Endodermal cell (in vitro differentiated cells): ENCODE results near the gene CYP11A1. TPM values are rescaled to one million over a fixed set of nuclear protein-coding genes. Genes with fewer than 3 reads are reported as not detected.
"Not testable (repeated sequence)": the region's sequence is repeated elsewhere in the genome, so short reads cannot be mapped to it uniquely, and the experiment has no call there.

Experiments used
- DNase-seq: peaks from one replicate; pipeline ENCODE4 v3.0.0-alpha.2; 2017
- H3K27ac ChIP-seq: 2 replicates; pipeline ENCODE4 v1.5.1; 2013; ENCODE audit warnings: mild to moderate bottlenecking, low read depth, low read length, moderate library complexity
- H3K27me3 ChIP-seq: 2 replicates; pipeline ENCODE4 v1.6.1; 2013; ENCODE audit warnings: mild to moderate bottlenecking, low read length, moderate library complexity; ENCODE audit not compliant: insufficient read depth, control insufficient read depth, poor library complexity, severe bottlenecking
- H3K36me3 ChIP-seq: 2 replicates; pipeline ENCODE4 v1.7.0; 2013; ENCODE audit warnings: mild to moderate bottlenecking, low read length, moderate library complexity; ENCODE audit not compliant: control insufficient read depth, insufficient read depth
- H3K4me1 ChIP-seq: one replicate; pipeline ENCODE4 v1.7.0; 2013; ENCODE audit warnings: low read length; ENCODE audit not compliant: control insufficient read depth, insufficient read depth
- H3K4me3 ChIP-seq: 2 replicates; pipeline ENCODE4 v1.5.1; 2013; ENCODE audit warnings: mild to moderate bottlenecking, low read length, moderate library complexity
- H3K9ac ChIP-seq: 2 replicates; pipeline ENCODE4 v1.6.1; 2013; ENCODE audit warnings: mild to moderate bottlenecking, low read length, moderate library complexity; ENCODE audit not compliant: poor library complexity, severe bottlenecking; ENCODE audit errors: extremely low read depth
- H3K9me3 ChIP-seq: 2 replicates; pipeline ENCODE4 v1.6.1; 2013; ENCODE audit warnings: mild to moderate bottlenecking, low read length, moderate library complexity; ENCODE audit not compliant: control insufficient read depth
- H3K27ac Mint-ChIP-seq: 2 replicates; pipeline ENCODE4 v1.8.0; 2020; ENCODE audit warnings: mixed read lengths
- H3K27me3 Mint-ChIP-seq: 2 replicates; pipeline ENCODE4 v1.8.0; 2021; ENCODE audit warnings: mild to moderate bottlenecking, mixed read lengths; ENCODE audit not compliant: insufficient read depth
- H3K36me3 Mint-ChIP-seq: 2 replicates; pipeline ENCODE4 v1.8.0; 2020; ENCODE audit warnings: low read depth, mixed read lengths
- H3K4me1 Mint-ChIP-seq: 2 replicates; pipeline ENCODE4 v1.8.0; 2020; ENCODE audit warnings: mixed read lengths
- H3K4me3 Mint-ChIP-seq: 2 replicates; pipeline ENCODE4 v1.8.0; 2020; ENCODE audit warnings: mild to moderate bottlenecking, moderate library complexity, mixed read lengths
- H3K9me3 Mint-ChIP-seq: 2 replicates; pipeline ENCODE4 v1.8.0; 2020; ENCODE audit warnings: mild to moderate bottlenecking, mixed read lengths
- CTCF ChIP-seq: fragments of 200-600 bp; sonication (generic); conservative IDR thresholded peaks from 2 replicates; pipeline ENCODE4 v1.5.0; 2021; ENCODE audit warnings: antibody characterized with exemption, mild to moderate bottlenecking
- WGBS, 2 experiments: methylation state at CpG; one replicate each; pipeline versions ENCODE4 v1.1.5 to v1.1.7; 2013; ENCODE audit warnings: missing lambda C conversion rate in 2 of 2, mixed read lengths in 1 of 2; ENCODE audit not compliant: insufficient coverage in 1 of 2, insufficient read length in 1 of 2; 5-methylcytosine and 5-hydroxymethylcytosine counted together
- total RNA-seq, 2 donors: library from RNA; stranded (reverse); fragmentation: NEBNext Ultra II Directional in 1 of 2; extraction: Animal tissue kit (Norgen Biotek cat#: 25700) in 1 of 2; gene quantifications; 2 replicates in 1 of 2; 3 replicates in 1 of 2; pipeline ENCODE4 v1.2.1, GENCODE V29; 2021

The CYP11A1 gene
- total RNA-seq, 2 donors from 2014 or later = 4.8 to 5.3 TPM

- no peaks in the 10 kb centered on the region for H3K36me3 ChIP-seq
- 91 to 99% methylated on average over 11 to 12 of the region's 12 CpGs for WGBS, 2 experiments
- peaks cover 6% of the 10 kb centered on the region for H3K27me3 Mint-ChIP-seq
- no peak for TF ChIP-seq CTCF
- H3K4me3 ChIP-seq = no peak overlapping the region
- H3K27ac ChIP-seq = no peak overlapping the region
- H3K36me3 Mint-ChIP-seq = no peaks in the 10 kb centered on the region
- H3K4me1 ChIP-seq = no peaks in the 10 kb centered on the region
- H3K4me3 Mint-ChIP-seq = no peak overlapping the region
- H3K9ac ChIP-seq = no peak overlapping the region
- H3K9me3 ChIP-seq = no peaks in the 10 kb centered on the region
- H3K27ac Mint-ChIP-seq = no peak overlapping the region
- no peak for DNase-seq
- peaks cover 13% of the 10 kb centered on the region for H3K4me1 Mint-ChIP-seq
- H3K9me3 Mint-ChIP-seq = no peaks in the 10 kb centered on the region
- no peaks in the 10 kb centered on the region for H3K27me3 ChIP-seq
These were observed 23.3 kb upstream of the CYP11A1 start for GRCh38 chr15:74390647-74391288.

GRCh38 chr15:74390049-74390646 lies 22.7 kb upstream of the CYP11A1 start:
- not testable (repeated sequence) for H3K9ac ChIP-seq, H3K4me3 ChIP-seq, H3K36me3 Mint-ChIP-seq, H3K36me3 ChIP-seq, DNase-seq, H3K27me3 Mint-ChIP-seq, H3K4me1 ChIP-seq, H3K27ac Mint-ChIP-seq, H3K9me3 Mint-ChIP-seq, H3K9me3 ChIP-seq, H3K27ac ChIP-seq, H3K4me3 Mint-ChIP-seq, H3K27me3 ChIP-seq
- 93 to 94% methylated on average over 11 of the region's 11 CpGs for WGBS, 2 experiments
- peaks cover 13% of the 10 kb centered on the region for H3K4me1 Mint-ChIP-seq

- H3K9ac ChIP-seq = no peak overlapping the region
- H3K27ac ChIP-seq = no peak overlapping the region
- WGBS, 2 experiments = 81 to 92% methylated on average over 11 to 20 of the region's 20 CpGs
- Mint-ChIP-seq H3K4me3 (no peak overlapping the region), H3K36me3 (no peaks in the 10 kb centered on the region), H3K4me1 (peaks cover 13% of the 10 kb centered on the region), H3K27me3 (peaks cover 6% of the 10 kb centered on the region), H3K27ac (no peak overlapping the region), H3K9me3 (no peaks in the 10 kb centered on the region)
- H3K27me3 ChIP-seq = no peaks in the 10 kb centered on the region
- no peak overlapping the region for H3K4me3 ChIP-seq
- H3K9me3 ChIP-seq = no peaks in the 10 kb centered on the region
- no peak for TF ChIP-seq CTCF
- DNase-seq = no peak
- no peaks in the 10 kb centered on the region for H3K4me1 ChIP-seq
- no peaks in the 10 kb centered on the region for H3K36me3 ChIP-seq
These were observed 22.0 kb upstream of the CYP11A1 start for GRCh38 chr15:74389241-74390048.
